ENCODE measurements around the gene C16orf96. TPM values are rescaled to one million over a fixed set of nuclear protein-coding genes. Genes with fewer than 3 reads are reported as not detected.

Gene C16orf96
- total RNA-seq, 1 experiment from 2014 or later, result 1.3 TPM

DNA sequence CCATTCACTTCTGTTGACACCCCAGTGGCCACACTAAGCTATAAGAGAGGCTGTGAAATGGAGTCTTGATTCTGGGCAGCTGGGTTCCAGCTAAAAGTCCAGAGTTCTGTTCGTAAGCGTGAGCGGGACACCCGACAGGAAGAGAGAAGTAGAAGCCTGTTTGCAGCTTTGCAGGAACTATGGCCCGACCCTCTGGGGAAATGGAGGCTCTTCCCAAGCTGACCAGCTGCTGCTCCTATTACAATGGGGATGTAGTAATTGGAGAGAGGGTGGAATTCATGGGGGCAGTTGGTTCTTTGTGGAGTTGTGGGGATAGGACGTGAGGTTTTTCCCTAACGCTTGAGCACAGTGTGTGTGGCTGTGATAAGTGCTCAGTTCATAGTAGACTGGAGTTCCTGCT is 30.2 kb downstream of the C16orf96 start:
- H3K36me3 Mint-ChIP-seq, result peaks cover 5% of the 10 kb centered on the region
- ATAC-seq, result no peak
- no peak overlapping the region for H3K27ac Mint-ChIP-seq
- peaks cover 7% of the 10 kb centered on the region for H3K27me3 Mint-ChIP-seq (ENCODE audit: low read depth)
- CTCF ChIA-PET, result interaction anchor here (0.7 to 3.1 kb wide), 36 partner anchors 9 to 170 kb away, joined by 3 to 59 read pairs (median 11); partner anchors contain the start of genes CDIP1, CORO7, HMOX2 and MGRN1
- POLR2A ChIA-PET, result interaction anchor here (0.6 to 0.7 kb wide), 2 partner anchors 14 to 64 kb away, joined by 3 read pairs; no protein-coding TSS in a partner anchor
- no peak overlapping the region for H3K4me3 Mint-ChIP-seq
- peaks cover 14% of the 10 kb centered on the region for H3K9me3 Mint-ChIP-seq
- no peak for DNase-seq (ENCODE audit: low spot score)
- peaks cover 9% of the 10 kb centered on the region for H3K4me1 Mint-ChIP-seq
- TF ChIP-seq, protein P1, sequence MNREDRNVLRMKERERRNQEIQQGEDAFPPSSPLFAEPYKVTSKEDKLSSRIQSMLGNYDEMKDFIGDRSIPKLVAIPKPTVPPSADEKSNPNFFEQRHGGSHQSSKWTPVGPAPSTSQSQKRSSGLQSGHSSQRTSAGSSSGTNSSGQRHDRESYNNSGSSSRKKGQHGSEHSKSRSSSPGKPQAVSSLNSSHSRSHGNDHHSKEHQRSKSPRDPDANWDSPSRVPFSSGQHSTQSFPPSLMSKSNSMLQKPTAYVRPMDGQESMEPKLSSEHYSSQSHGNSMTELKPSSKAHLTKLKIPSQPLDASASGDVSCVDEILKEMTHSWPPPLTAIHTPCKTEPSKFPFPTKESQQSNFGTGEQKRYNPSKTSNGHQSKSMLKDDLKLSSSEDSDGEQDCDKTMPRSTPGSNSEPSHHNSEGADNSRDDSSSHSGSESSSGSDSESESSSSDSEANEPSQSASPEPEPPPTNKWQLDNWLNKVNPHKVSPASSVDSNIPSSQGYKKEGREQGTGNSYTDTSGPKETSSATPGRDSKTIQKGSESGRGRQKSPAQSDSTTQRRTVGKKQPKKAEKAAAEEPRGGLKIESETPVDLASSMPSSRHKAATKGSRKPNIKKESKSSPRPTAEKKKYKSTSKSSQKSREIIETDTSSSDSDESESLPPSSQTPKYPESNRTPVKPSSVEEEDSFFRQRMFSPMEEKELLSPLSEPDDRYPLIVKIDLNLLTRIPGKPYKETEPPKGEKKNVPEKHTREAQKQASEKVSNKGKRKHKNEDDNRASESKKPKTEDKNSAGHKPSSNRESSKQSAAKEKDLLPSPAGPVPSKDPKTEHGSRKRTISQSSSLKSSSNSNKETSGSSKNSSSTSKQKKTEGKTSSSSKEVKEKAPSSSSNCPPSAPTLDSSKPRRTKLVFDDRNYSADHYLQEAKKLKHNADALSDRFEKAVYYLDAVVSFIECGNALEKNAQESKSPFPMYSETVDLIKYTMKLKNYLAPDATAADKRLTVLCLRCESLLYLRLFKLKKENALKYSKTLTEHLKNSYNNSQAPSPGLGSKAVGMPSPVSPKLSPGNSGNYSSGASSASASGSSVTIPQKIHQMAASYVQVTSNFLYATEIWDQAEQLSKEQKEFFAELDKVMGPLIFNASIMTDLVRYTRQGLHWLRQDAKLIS (CRISPR knock-in tag; IDR thresholded peaks at IDR 0.05; ENCODE audit: borderline replicate concordance), result no peak
- no peak for TF ChIP-seq CREB1 (CRISPR knock-in tag; IDR thresholded peaks at IDR 0.05)

- H3K36me3 Mint-ChIP-seq, result peaks cover 5% of the 10 kb centered on the region
- ATAC-seq (no peak), DNase-seq (ENCODE audit: low spot score) (no peak)
- H3K27ac Mint-ChIP-seq, result no peak overlapping the region
- POLR2A ChIA-PET, result no interaction called here
- H3K9me3 Mint-ChIP-seq, result peaks cover 14% of the 10 kb centered on the region
- CTCF ChIA-PET, result interaction anchor here (0.7 to 1.1 kb wide), 4 partner anchors 28 to 1661 kb away, joined by 3 to 6 read pairs (median 3); partner anchors contain the start of gene MGRN1
- peaks cover 21% of the 10 kb centered on the region for H3K4me1 Mint-ChIP-seq
- no peak for TF ChIP-seq RELA (CRISPR knock-in tag; IDR thresholded peaks at IDR 0.05; ENCODE audit: borderline replicate concordance)
- no peak for TF ChIP-seq GTF2I (CRISPR knock-in tag; conservative IDR thresholded peaks at IDR 0.05)
- TF ChIP-seq E2F4 (CRISPR knock-in tag; IDR thresholded peaks at IDR 0.05; ENCODE audit: borderline replicate concordance, low read depth), result no peak
- no peak for TF ChIP-seq ZNF263 (CRISPR knock-in tag; IDR thresholded peaks at IDR 0.05; ENCODE audit: low read depth)
- no peak for TF ChIP-seq ZNF416 (CRISPR knock-in tag; IDR thresholded peaks at IDR 0.05)
- TF ChIP-seq CTCF (IDR thresholded peaks at IDR 0.05), result no peak
- TF ChIP-seq ZNF396 (CRISPR knock-in tag; IDR thresholded peaks at IDR 0.05; ENCODE audit: borderline replicate concordance), result no peak
- TF ChIP-seq EMX1 (CRISPR knock-in tag; IDR thresholded peaks at IDR 0.05), result no peak
- no peak for TF ChIP-seq NFE2L1 (CRISPR knock-in tag; IDR thresholded peaks at IDR 0.05)
- TF ChIP-seq JAZF1 (CRISPR knock-in tag; IDR thresholded peaks at IDR 0.05), result no peak
- TF ChIP-seq FOXP4 (CRISPR knock-in tag; IDR thresholded peaks at IDR 0.05), result no peak
- TF ChIP-seq ATF2 (CRISPR knock-in tag; IDR thresholded peaks at IDR 0.05; ENCODE audit: borderline replicate concordance, low read depth), result no peak
- no peak for TF ChIP-seq TEAD4 (CRISPR knock-in tag; IDR thresholded peaks at IDR 0.05)
- TF ChIP-seq, protein P2, sequence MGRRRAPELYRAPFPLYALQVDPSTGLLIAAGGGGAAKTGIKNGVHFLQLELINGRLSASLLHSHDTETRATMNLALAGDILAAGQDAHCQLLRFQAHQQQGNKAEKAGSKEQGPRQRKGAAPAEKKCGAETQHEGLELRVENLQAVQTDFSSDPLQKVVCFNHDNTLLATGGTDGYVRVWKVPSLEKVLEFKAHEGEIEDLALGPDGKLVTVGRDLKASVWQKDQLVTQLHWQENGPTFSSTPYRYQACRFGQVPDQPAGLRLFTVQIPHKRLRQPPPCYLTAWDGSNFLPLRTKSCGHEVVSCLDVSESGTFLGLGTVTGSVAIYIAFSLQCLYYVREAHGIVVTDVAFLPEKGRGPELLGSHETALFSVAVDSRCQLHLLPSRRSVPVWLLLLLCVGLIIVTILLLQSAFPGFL (CRISPR knock-in tag; IDR thresholded peaks at IDR 0.05; ENCODE audit: borderline replicate concordance), result no peak
- no peak for TF ChIP-seq ESRRA (CRISPR knock-in tag; IDR thresholded peaks at IDR 0.05; ENCODE audit: borderline replicate concordance)
- TF ChIP-seq ZNF232 (CRISPR knock-in tag; IDR thresholded peaks at IDR 0.05), result no peak
- no peak for TF ChIP-seq IRF2 (CRISPR knock-in tag; IDR thresholded peaks at IDR 0.05; ENCODE audit: borderline replicate concordance, low read depth)
- TF ChIP-seq, protein P3, sequence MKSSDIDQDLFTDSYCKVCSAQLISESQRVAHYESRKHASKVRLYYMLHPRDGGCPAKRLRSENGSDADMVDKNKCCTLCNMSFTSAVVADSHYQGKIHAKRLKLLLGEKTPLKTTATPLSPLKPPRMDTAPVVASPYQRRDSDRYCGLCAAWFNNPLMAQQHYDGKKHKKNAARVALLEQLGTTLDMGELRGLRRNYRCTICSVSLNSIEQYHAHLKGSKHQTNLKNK (CRISPR knock-in tag; IDR thresholded peaks at IDR 0.05), result no peak
- TF ChIP-seq, protein P4, sequence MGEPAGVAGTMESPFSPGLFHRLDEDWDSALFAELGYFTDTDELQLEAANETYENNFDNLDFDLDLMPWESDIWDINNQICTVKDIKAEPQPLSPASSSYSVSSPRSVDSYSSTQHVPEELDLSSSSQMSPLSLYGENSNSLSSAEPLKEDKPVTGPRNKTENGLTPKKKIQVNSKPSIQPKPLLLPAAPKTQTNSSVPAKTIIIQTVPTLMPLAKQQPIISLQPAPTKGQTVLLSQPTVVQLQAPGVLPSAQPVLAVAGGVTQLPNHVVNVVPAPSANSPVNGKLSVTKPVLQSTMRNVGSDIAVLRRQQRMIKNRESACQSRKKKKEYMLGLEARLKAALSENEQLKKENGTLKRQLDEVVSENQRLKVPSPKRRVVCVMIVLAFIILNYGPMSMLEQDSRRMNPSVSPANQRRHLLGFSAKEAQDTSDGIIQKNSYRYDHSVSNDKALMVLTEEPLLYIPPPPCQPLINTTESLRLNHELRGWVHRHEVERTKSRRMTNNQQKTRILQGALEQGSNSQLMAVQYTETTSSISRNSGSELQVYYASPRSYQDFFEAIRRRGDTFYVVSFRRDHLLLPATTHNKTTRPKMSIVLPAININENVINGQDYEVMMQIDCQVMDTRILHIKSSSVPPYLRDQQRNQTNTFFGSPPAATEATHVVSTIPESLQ (CRISPR knock-in tag; IDR thresholded peaks at IDR 0.05), result no peak
- peaks cover 7% of the 10 kb centered on the region for H3K27me3 Mint-ChIP-seq (ENCODE audit: low read depth)
- no peak overlapping the region for H3K4me3 Mint-ChIP-seq
These were observed 32.2 kb downstream of the C16orf96 start for GRCh38 chr16:4588386-4588785.

Data from WTC11 (cell line).